Gastrocnemius medialis (tissue), 4 donors: ENCODE data around the gene TMEM126A. TPM values are rescaled to one million over a fixed set of nuclear protein-coding genes. Genes with fewer than 3 reads are reported as not detected.
A peak's percentile ranks its signal among the peaks of the same experiment; 100 is the strongest.

ENCODE experiments used
- ATAC-seq, 2 donors: fragments of 150-250 bp; one replicate each; pipeline ENCODE4 v1.9.1; 2016
- DNase-seq, 2 donors: peaks; one replicate each; pipeline ENCODE4 v3.0.0-alpha.2; 2019
- H3K27ac ChIP-seq, 4 donors: fragments of 200-600 bp; sonication (generic); 1 replicate in 1 of 4; 2 replicates in 3 of 4; pipeline ENCODE4 v1.5.1; 2016 to 2018; ENCODE audit warnings: mild to moderate bottlenecking in 2 of 4, moderate library complexity in 1 of 4
- H3K27me3 ChIP-seq, 3 donors: fragments of 200-600 bp; sonication (generic) in 2 of 3; 1 replicate in 1 of 3; 2 replicates in 2 of 3; pipeline versions ENCODE4 v1.5.1 to v1.6.0; 2016 to 2019; ENCODE audit warnings: mild to moderate bottlenecking in 1 of 3, moderate library complexity in 1 of 3
- H3K36me3 ChIP-seq, 2 donors: fragments of 200-600 bp; sonication (generic) in 1 of 2; one replicate each; pipeline ENCODE4 v1.5.1; 2017 to 2018
- H3K4me1 ChIP-seq, 2 donors: fragments of 200-600 bp; sonication (generic) in 1 of 2; one replicate each; pipeline ENCODE4 v1.5.1; 2016 to 2017; ENCODE audit warnings: mild to moderate bottlenecking in 2 of 2
- H3K4me3 ChIP-seq, 4 donors: fragments of 200-600 bp; sonication (generic) in 3 of 4; 1 replicate in 1 of 4; 2 replicates in 3 of 4; pipeline ENCODE4 v1.5.1; 2016 to 2019; ENCODE audit warnings: mild to moderate bottlenecking in 2 of 4
- H3K9me3 ChIP-seq, 3 donors: fragments of 200-600 bp; sonication (generic) in 2 of 3; 1 replicate in 1 of 3; 2 replicates in 2 of 3; pipeline ENCODE4 v1.5.1; 2016 to 2019
- POLR2A ChIP-seq, 2 donors: fragments of 450-650 bp; IDR thresholded peaks; one replicate each; pipeline ENCODE4 v1.6.1; 2017; ENCODE audit warnings: antibody characterized with exemption in 2 of 2, mild to moderate bottlenecking in 2 of 2, moderate library complexity in 2 of 2
- in situ Hi-C, 4 donors: fragments of 200-750 bp; cut with MboI; loops; one replicate each; pipeline versions ENCODE4 v1.15.0 to v1.8.0; 2017; ENCODE audit warnings: low sequenced_read_pairs in 4 of 4
- intact Hi-C: fragments of 100-400 bp; cut with DNase I; formaldehyde crosslinking; loops from one replicate; pipeline ENCODE4 v1.15.1; 2023; ENCODE audit warnings: low total_unique reads
- total RNA-seq, 4 donors: library from RNA; depleted of rRNA; stranded (reverse); fragments of >200 nt; gene quantifications; one replicate each; pipeline versions ENCODE4 v1.1.0 to v1.2.3, GENCODE V29; 2016
- TF ChIP-seq, protein P1 (sequence below), 5 experiments: fragments of 450-650 bp in 3 of 5; fragments of 200-600 bp in 2 of 5; sonication (generic) in 2 of 5; IDR thresholded peaks in 4 of 5; conservative IDR thresholded peaks in 1 of 5; 1 replicate in 4 of 5; 2 replicates in 1 of 5; pipeline ENCODE4 v1.5.1; 2016 to 2019; ENCODE audit warnings: antibody characterized with exemption in 5 of 5, mild to moderate bottlenecking in 3 of 5, moderate library complexity in 3 of 5

Gene TMEM126A
- total RNA-seq, 4 donors from 2014 or later: 23.9 to 46.8 (median 35.3) TPM

DNA sequence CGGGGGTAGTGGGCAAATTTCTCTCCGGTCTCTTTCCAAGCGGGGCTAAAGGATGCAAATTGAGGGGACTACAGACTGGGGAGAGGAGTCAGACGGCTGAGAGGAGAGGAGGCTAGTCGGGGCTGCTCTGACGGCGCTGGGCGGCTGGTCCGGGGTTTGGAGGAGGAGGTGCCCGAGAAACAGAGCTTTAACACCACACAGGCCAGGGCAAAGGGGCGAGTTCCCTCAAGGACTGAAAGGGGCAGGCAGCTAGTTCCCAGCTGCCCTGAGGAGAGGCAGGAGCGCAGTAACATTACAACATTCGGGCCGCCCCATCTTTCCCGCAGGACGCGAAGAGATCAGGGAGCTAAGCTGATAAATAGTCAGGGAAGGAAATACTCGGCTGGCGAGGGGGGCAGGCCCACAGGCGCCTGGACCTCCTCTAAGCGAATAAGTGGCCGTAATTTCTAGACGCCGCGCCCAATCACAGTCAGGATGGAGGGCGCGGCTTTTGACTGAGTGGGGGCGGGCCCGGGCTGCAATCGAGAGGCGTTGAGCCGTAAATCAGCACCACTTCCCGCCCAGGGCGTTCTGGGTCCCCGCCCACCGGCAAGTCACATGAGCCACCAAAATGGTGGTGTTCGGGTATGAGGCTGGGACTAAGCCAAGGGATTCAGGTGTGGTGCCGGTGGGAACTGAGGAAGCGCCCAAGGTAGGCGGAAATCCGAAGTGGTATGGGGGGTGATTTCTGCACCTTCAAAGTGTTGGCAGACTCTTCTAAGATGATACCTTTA, 19.6 kb upstream of the TMEM126A start, which contains the start of gene TMEM126B:
TSS of gene TMEM126B (plus strand) at position 596 of the 773 bp plus-strand sequence. CDS start at position 611, 15 bp downstream.
- Histone ChIP-seq H3K9me3 (no peaks in the 10 kb centered on the region), H3K27me3 (no peaks in the 10 kb centered on the region), H3K4me3 (peak within 1 kb of the TSS; percentile 69 to 99 (median 86)), H3K36me3 (peaks cover 0 to 10% of the 10 kb centered on the region in 2 donors), H3K27ac (peak within 1 kb of the TSS; percentile 90 to 98 (median 95)), H3K4me1 (peaks cover 28 to 33% of the 10 kb centered on the region in 2 donors)
- in situ Hi-C loops: loop anchor here in 1 of 4 donors (25.0 kb wide), 1 partner anchor 434 kb away; the partner anchor contains the start of gene PICALM
- ATAC-seq (peak; percentile 91 to 93), DNase-seq (peak; percentile 98)
- intact Hi-C loops: loop anchor here (1.0 to 5.0 kb wide), 5 partner anchors 37 to 1044 kb away; partner anchors contain the start of genes CCDC89, CREBZF, HIKESHI and ME3
- TF ChIP-seq POLR2A (IDR thresholded peaks at IDR 0.05): peak; percentile 86 to 92
- TF ChIP-seq, protein P1, sequence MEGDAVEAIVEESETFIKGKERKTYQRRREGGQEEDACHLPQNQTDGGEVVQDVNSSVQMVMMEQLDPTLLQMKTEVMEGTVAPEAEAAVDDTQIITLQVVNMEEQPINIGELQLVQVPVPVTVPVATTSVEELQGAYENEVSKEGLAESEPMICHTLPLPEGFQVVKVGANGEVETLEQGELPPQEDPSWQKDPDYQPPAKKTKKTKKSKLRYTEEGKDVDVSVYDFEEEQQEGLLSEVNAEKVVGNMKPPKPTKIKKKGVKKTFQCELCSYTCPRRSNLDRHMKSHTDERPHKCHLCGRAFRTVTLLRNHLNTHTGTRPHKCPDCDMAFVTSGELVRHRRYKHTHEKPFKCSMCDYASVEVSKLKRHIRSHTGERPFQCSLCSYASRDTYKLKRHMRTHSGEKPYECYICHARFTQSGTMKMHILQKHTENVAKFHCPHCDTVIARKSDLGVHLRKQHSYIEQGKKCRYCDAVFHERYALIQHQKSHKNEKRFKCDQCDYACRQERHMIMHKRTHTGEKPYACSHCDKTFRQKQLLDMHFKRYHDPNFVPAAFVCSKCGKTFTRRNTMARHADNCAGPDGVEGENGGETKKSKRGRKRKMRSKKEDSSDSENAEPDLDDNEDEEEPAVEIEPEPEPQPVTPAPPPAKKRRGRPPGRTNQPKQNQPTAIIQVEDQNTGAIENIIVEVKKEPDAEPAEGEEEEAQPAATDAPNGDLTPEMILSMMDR (IDR thresholded peaks at IDR 0.05 in 4 of 5, conservative IDR thresholded peaks at IDR 0.05 in 1 of 5): no peak

DNA sequence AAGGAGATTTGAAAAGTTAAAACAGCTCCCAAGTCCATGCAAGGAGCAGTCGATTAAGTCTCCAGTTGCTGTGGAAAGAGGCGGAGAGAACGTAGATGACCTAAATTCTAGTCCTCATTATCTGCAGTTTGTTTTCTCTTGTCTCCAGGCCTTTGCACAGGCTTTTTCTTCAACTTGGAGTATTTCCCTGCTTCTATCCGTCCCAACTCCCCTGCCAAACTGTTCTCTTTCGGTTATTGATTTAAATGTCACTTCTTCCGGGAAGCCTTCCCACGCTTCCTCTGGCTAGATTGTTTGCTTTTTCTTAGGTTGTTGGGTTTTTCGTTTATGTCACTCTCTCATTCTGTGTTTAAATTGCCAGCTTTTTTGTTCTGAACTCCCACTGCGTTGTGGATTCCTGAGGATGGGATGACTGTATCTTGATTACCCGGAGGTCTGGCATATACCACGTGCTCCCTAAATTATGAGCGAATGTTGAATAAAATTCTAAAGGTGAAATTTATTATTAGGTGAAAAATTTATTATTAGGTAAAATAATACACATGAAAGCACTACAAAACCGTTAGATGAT, 18.9 kb upstream of the TMEM126A start:
- ATAC-seq (peak; percentile 28 to 32), DNase-seq (no peak)
- TF ChIP-seq, protein P1 (IDR thresholded peaks at IDR 0.05 in 4 of 5, conservative IDR thresholded peaks at IDR 0.05 in 1 of 5): no peak
- TF ChIP-seq POLR2A (IDR thresholded peaks at IDR 0.05): no peak
- Histone ChIP-seq H3K27me3 (no peaks in the 10 kb centered on the region), H3K4me3 (peak overlapping the region; percentile 62 to 96 (median 72)), H3K36me3 (peaks cover 0 to 14% of the 10 kb centered on the region in 2 donors), H3K4me1 (peaks cover 28 to 33% of the 10 kb centered on the region in 2 donors), H3K27ac (peak overlapping the region; percentile 90 to 98 (median 95)), H3K9me3 (no peaks in the 10 kb centered on the region)
- intact Hi-C loops (loop anchor here (1.0 to 5.0 kb wide), 6 partner anchors 18 to 1043 kb away; partner anchors contain the start of genes CCDC89, CREBZF, ME3 and TMEM126A), in situ Hi-C loops (loop anchor here in 1 of 4 donors (25.0 kb wide), 1 partner anchor 433 kb away; the partner anchor contains the start of gene PICALM)

DNA sequence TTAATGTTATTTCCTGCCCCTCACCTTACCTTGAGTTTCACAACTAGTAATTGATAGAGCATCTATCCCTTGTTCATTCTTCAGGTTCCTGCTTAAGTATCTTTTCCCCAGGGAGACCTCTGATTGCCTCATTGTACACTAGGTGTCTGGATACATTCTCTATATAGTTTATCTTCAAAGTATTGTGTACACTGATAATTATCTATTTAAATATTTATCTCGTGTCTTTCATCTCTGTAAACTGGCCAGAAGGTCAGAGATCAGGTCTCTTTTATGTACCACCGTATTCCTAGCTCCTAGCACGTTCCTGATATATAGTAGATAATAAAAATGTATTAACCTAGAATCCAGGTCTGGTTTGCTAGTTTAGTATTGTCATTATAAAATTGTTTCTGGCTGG, 13.0 kb upstream of the TMEM126A start:
- intact Hi-C loops (no loop called here), in situ Hi-C loops (loop anchor here in 1 of 4 donors (25.0 kb wide), 1 partner anchor 428 kb away; the partner anchor contains the start of gene PICALM)
- Histone ChIP-seq H3K27ac (no peak overlapping the region), H3K4me3 (no peak overlapping the region), H3K36me3 (peaks cover 0 to 46% of the 10 kb centered on the region in 2 donors), H3K4me1 (peaks cover under 1 to 8% of the 10 kb centered on the region in 2 donors), H3K27me3 (no peaks in the 10 kb centered on the region), H3K9me3 (no peaks in the 10 kb centered on the region)
- TF ChIP-seq, protein P1 (IDR thresholded peaks at IDR 0.05 in 4 of 5, conservative IDR thresholded peaks at IDR 0.05 in 1 of 5): no peak
- no peak for TF ChIP-seq POLR2A (IDR thresholded peaks at IDR 0.05)
- DNase-seq (no peak), ATAC-seq (no peak)

DNA sequence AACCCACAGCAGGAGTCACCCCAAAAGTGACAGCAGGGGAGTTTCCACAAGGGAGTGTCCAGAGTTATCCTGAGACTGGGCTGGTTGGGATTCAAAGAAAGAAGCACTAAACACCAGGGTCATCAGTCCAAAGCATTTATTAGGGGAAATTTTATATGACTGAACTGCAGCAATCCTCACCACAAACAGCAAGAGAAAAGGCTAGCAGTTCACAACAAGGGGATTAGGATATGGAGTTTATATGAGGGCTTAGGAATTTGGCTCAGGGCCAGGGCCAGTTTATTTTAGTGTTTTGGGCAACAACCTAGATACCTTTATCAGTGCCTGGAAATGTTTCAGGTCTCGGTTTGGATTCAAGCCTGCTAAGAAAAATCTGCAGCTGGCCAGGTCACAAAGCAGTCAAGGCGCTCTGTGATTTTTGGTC, 4.6 kb upstream of the TMEM126A start:
- Histone ChIP-seq H3K36me3 (no peaks in the 10 kb centered on the region), H3K4me1 (peaks cover 9 to 14% of the 10 kb centered on the region in 2 donors), H3K9me3 (no peaks in the 10 kb centered on the region), H3K27me3 (no peaks in the 10 kb centered on the region), H3K4me3 (no peak overlapping the region), H3K27ac (no peak overlapping the region)
- intact Hi-C loops (no loop called here), in situ Hi-C loops (loop anchor here in 1 of 4 donors (25.0 kb wide), 1 partner anchor 419 kb away; the partner anchor contains the start of gene PICALM)
- DNase-seq (no peak), ATAC-seq (no peak)
- TF ChIP-seq POLR2A (IDR thresholded peaks at IDR 0.05): no peak
- TF ChIP-seq, protein P1 (IDR thresholded peaks at IDR 0.05 in 4 of 5, conservative IDR thresholded peaks at IDR 0.05 in 1 of 5): no peak
